Upper lobe of left lung (tissue), 6 donors: ENCODE data around the gene ARHGAP35. TPM values are rescaled to one million over a fixed set of nuclear protein-coding genes. Genes with fewer than 3 reads are reported as not detected.
A peak's percentile ranks its signal among the peaks of the same experiment; 100 is the strongest.
"Not testable (repeated sequence)": the region's sequence is repeated elsewhere in the genome, so short reads cannot be mapped to it uniquely, and the experiment has no call there.

Experiments used
- ATAC-seq, 2 donors: fragments of 200-7000 bp; cut with Tn5 transposase; one replicate each; pipeline ENCODE4 v1.9.1; 2022; ENCODE audit warnings: mild to moderate bottlenecking in 2 of 2, moderate library complexity in 2 of 2; ENCODE audit not compliant: low FRiP score in 2 of 2
- DNase-seq, 2 donors: peaks; one replicate each; pipeline ENCODE4 v3.0.0-alpha.2; 2019 to 2020
- H3K27ac ChIP-seq, 4 donors: fragments of 200-600 bp; sonication (generic); one replicate each; pipeline ENCODE4 v1.5.1; 2016 to 2019
- H3K27me3 ChIP-seq, 4 donors: fragments of 200-600 bp; sonication (generic); one replicate each; pipeline ENCODE4 v1.5.1; 2017 to 2019
- H3K36me3 ChIP-seq, 4 donors: fragments of 200-600 bp; sonication (generic); one replicate each; pipeline ENCODE4 v1.5.1; 2016 to 2019
- H3K4me1 ChIP-seq, 4 donors: fragments of 200-600 bp; sonication (generic); one replicate each; pipeline ENCODE4 v1.5.1; 2018 to 2019
- H3K4me3 ChIP-seq, 4 donors: fragments of 200-600 bp; sonication (generic); one replicate each; pipeline ENCODE4 v1.5.1; 2017 to 2019; ENCODE audit warnings: mild to moderate bottlenecking in 2 of 4, moderate library complexity in 1 of 4
- H3K9me3 ChIP-seq, 4 donors: fragments of 200-600 bp; sonication (generic); one replicate each; pipeline ENCODE4 v1.5.1; 2018 to 2019
- CTCF ChIP-seq, 6 experiments: fragments of 450-650 bp in 4 of 6; fragments of 200-600 bp in 2 of 6; sonication (generic) in 2 of 6; IDR thresholded peaks; one replicate each; pipeline ENCODE4 v1.5.1; 2016 to 2019; ENCODE audit warnings: antibody characterized with exemption in 6 of 6
- EP300 ChIP-seq, 4 donors: sonication (generic); formaldehyde crosslinking; IDR thresholded peaks; one replicate each; pipeline ENCODE4 v1.5.1; 2017; ENCODE audit warnings: antibody characterized with exemption in 4 of 4, control low read depth in 2 of 4
- POLR2A ChIP-seq, 4 donors: fragments of 450-650 bp; IDR thresholded peaks; one replicate each; pipeline ENCODE4 v1.5.1; 2016 to 2017; ENCODE audit warnings: antibody characterized with exemption in 4 of 4, mild to moderate bottlenecking in 2 of 4
- POLR2AphosphoS5 ChIP-seq, 2 donors: sonication (generic); formaldehyde crosslinking; IDR thresholded peaks; one replicate each; pipeline ENCODE4 v1.5.1; 2017; ENCODE audit warnings: antibody characterized with exemption in 2 of 2
- WGBS, 2 donors: methylation state at CpG; one replicate each; pipeline ENCODE4 v1.1.5; 2017 to 2018; 5-methylcytosine and 5-hydroxymethylcytosine counted together
- total RNA-seq, 6 donors: library from RNA; depleted of rRNA in 4 of 6; stranded (reverse); fragments of >200 nt in 4 of 6; gene quantifications; one replicate each; pipeline versions ENCODE4 v1.1.0 to v1.2.1, GENCODE V29; 2016 to 2021
- donor health status: DM: no; HTN: no; CAD: no; lungs with moderate emphysema.
- donor health status: DM: no; HTN: yes; CAD: no; lungs with severe emphysema.

ARHGAP35 gene
- total RNA-seq, 6 donors from 2014 or later, result 56.0 to 80.6 (median 65.7) TPM

GRCh38 chr19:46868025-46868802 is 7.4 kb downstream of the ARHGAP35 start:
- Histone ChIP-seq H3K4me1 (peaks cover 40 to 55% (median 50%) of the 10 kb centered on the region in 4 donors), H3K9me3 (no peaks in the 10 kb centered on the region), H3K36me3 (no peaks in the 10 kb centered on the region), H3K27ac (peak overlapping the region in 2 of 4 donors; percentile 51 to 60), H3K4me3 (no peak overlapping the region), H3K27me3 (no peaks in the 10 kb centered on the region)
- 89 to 93% methylated on average over 4 of the region's 4 CpGs for WGBS, 2 donors
- TF ChIP-seq EP300 (IDR thresholded peaks at IDR 0.05) (no peak), POLR2AphosphoS5 (IDR thresholded peaks at IDR 0.05) (no peak), POLR2A (IDR thresholded peaks at IDR 0.05) (no peak), CTCF (IDR thresholded peaks at IDR 0.05) (no peak)
- no peak for ATAC-seq
- DNase-seq, result no peak

GRCh38 chr19:46871173-46871572 is 10.4 kb downstream of the ARHGAP35 start:
- H3K27me3 ChIP-seq, DNase-seq, H3K9me3 ChIP-seq, ATAC-seq, H3K27ac ChIP-seq, H3K4me3 ChIP-seq, H3K36me3 ChIP-seq: not testable (repeated sequence)
- 95 to 98% methylated on average over 5 of the region's 5 CpGs for WGBS, 2 donors
- H3K4me1 ChIP-seq, result peaks cover 20 to 26% (median 22%) of the 10 kb centered on the region in 4 donors

DNA sequence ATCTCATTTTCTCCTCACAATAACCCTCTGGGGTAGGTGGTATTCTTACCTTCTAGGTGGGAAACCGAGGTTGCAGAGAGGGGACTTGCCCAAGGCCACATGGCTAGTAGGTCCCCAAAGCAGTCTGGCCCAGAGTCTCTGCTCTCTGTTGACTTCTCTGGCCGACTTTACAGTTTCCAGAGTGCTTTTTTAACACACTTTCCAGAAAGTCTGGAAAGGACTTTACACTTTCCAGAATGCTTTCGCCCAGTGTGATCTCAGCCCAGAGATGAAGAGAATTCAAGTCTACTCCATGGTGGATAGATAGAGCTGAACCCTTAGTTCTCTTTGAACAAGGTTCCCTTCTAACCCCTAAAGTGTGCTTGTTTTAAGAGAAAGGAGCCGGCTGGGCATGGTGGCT is 12.2 kb downstream of the ARHGAP35 start:
- Histone ChIP-seq H3K9me3 (no peaks in the 10 kb centered on the region), H3K36me3 (no peaks in the 10 kb centered on the region), H3K4me1 (peaks cover 4 to 8% (median 6%) of the 10 kb centered on the region in 4 donors), H3K27me3 (no peaks in the 10 kb centered on the region), H3K27ac (no peak overlapping the region), H3K4me3 (no peak overlapping the region)
- ATAC-seq (no peak), DNase-seq (no peak)
- 74 to 95% methylated on average over 4 of the region's 4 CpGs for WGBS, 2 donors
- TF ChIP-seq POLR2A (IDR thresholded peaks at IDR 0.05) (no peak), POLR2AphosphoS5 (IDR thresholded peaks at IDR 0.05) (no peak), CTCF (IDR thresholded peaks at IDR 0.05) (no peak), EP300 (IDR thresholded peaks at IDR 0.05) (no peak)

DNA sequence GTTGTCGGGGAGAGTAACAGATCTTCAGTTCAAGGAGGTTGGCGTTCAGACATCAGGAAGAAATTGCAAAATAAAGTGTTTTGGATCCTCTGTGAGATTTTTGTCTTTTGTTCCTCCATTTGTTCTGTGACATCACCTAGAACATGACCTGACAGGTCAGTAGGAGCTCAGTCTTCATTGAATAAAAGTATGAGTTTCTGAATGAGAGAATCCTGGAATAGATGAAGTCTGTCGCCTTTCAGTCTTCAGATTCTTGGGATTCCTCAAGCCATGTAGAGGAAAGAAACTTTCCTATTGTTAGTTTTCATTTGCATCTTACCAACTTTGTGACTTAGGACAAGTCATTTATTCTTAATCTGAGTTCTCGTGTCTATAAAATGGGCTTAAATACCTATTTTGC is 14.4 kb downstream of the ARHGAP35 start:
- Histone ChIP-seq H3K4me1 (no peaks in the 10 kb centered on the region), H3K36me3 (no peaks in the 10 kb centered on the region), H3K4me3 (no peak overlapping the region), H3K27ac (no peak overlapping the region), H3K27me3 (no peaks in the 10 kb centered on the region), H3K9me3 (no peaks in the 10 kb centered on the region)
- 77 to 92% methylated on average over 4 of the region's 4 CpGs for WGBS, 2 donors
- no peak for TF ChIP-seq CTCF (IDR thresholded peaks at IDR 0.05)
- no peak for TF ChIP-seq POLR2AphosphoS5 (IDR thresholded peaks at IDR 0.05)
- TF ChIP-seq POLR2A (IDR thresholded peaks at IDR 0.05), result no peak
- no peak for TF ChIP-seq EP300 (IDR thresholded peaks at IDR 0.05)
- DNase-seq, result no peak
- ATAC-seq, result no peak

DNA sequence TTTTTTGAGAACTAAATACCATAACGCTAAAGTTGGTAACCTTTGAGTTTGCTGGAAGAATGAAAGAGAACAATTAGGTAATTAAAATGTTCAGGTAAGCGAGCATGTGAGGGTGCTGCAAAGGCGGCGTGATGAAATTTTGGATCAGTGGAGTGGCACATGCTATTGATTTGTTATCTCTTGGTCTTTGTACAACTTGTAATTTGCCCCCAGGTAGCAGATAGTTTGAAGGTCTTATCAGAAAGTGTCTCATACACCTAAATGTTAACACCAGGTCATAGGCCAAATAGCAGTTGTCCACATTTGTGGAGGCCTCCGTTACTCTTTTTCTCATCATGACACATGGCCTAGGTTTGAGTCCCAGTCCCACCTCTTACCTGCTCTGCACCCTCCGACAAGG is 14.9 kb downstream of the ARHGAP35 start:
- H3K4me1 ChIP-seq, result no peaks in the 10 kb centered on the region
- H3K36me3 ChIP-seq, result no peaks in the 10 kb centered on the region
- 94 to 95% methylated on average over 6 of the region's 6 CpGs for WGBS, 2 donors
- no peaks in the 10 kb centered on the region for H3K27me3 ChIP-seq
- H3K9me3 ChIP-seq, result no peaks in the 10 kb centered on the region
- ATAC-seq (no peak), DNase-seq (no peak)
- TF ChIP-seq POLR2A (IDR thresholded peaks at IDR 0.05) (no peak), POLR2AphosphoS5 (IDR thresholded peaks at IDR 0.05) (no peak), EP300 (IDR thresholded peaks at IDR 0.05) (no peak), CTCF (IDR thresholded peaks at IDR 0.05) (no peak)
- no peak overlapping the region for H3K27ac ChIP-seq
- no peak overlapping the region for H3K4me3 ChIP-seq
